GM12892 (cell line): ENCODE results near the gene CA6.

Experiments
- DNase-seq: peaks from one replicate; pipeline ENCODE4 v3.0.0; 2011; ENCODE audit not compliant: insufficient read length
- FAIRE-seq: peaks from 2 replicates; lab custom pipeline; 2011; peaks lifted over from hg19 to GRCh38; lab: Jason Lieb, UNC
- POLR2A ChIP-seq: IDR thresholded peaks from 2 replicates; pipeline ENCODE4 v1.6.1; 2011; ENCODE audit warnings: low read depth, low read length, control low read depth
- POLR2AphosphoS5 ChIP-seq: IDR thresholded peaks from 2 replicates; pipeline ENCODE4 v1.6.1; 2011; ENCODE audit warnings: low read depth, low read length, control low read depth
- TAF1 ChIP-seq: IDR thresholded peaks from 2 replicates; pipeline ENCODE4 v1.6.1; 2011; ENCODE audit warnings: low read depth, mild to moderate bottlenecking, control low read depth, low read length, borderline replicate concordance

The CA6 gene

GRCh38 chr1:9004031-9004699 is 58.5 kb downstream of the CA6 start:
- DNase-seq, result no peak
- FAIRE-seq, result no peak
- TF ChIP-seq POLR2A (no peak), TAF1 (no peak), POLR2AphosphoS5 (no peak)

- DNase-seq (peak; percentile 84), FAIRE-seq (peak; percentile 80)
- TF ChIP-seq TAF1, result no peak
- TF ChIP-seq POLR2A, result no peak
- no peak for TF ChIP-seq POLR2AphosphoS5
Measured at GRCh38 chr1:9004700-9005394, 59.2 kb downstream of the CA6 start.

DNA sequence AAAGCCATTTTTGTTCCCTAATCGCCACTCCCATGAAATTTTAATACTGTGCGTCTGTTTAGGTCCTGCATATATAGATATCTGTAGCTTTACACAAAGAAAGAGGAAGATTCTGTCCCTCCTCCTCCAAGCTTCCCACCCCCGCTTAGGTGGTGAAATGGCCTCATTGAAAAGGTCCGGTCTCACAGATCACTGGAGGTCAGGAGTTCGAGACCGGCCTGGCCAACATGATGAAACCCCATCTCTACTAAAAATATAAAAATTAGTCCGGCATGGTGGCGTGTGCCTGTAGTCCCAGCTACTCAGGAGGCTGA is 59.7 kb downstream of the CA6 start:
- TF ChIP-seq TAF1 (no peak), POLR2AphosphoS5 (no peak), POLR2A (no peak)
- DNase-seq (no peak), FAIRE-seq (no peak)

GRCh38 chr1:9006956-9007615 is 61.4 kb downstream of the CA6 start:
- FAIRE-seq (no peak), DNase-seq (no peak)
- TF ChIP-seq TAF1 (no peak), POLR2A (no peak), POLR2AphosphoS5 (no peak)

DNA sequence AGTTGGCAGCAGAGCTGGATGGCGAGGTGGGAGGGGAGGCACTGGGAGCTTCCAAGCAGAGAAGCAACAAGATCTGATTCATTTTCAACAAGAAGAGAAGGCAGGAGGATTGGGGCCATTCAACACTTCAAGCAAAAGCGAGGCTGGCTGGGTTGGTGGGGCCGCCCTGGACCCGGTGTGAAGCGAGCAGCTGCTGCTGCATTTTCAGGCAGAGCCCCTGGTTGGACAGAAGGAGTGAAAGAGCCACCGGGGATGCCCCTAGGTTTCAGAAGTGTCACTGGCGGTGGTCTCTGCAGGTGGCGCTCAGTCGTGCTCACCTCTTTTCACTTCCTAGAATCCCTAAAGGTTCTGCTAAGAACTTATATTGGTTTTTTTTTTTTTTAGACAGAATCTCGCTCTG is 62.6 kb downstream of the CA6 start:
- TF ChIP-seq POLR2AphosphoS5 (no peak), POLR2A (no peak), TAF1 (no peak)
- FAIRE-seq (peak; percentile 76), DNase-seq (no peak)

GRCh38 chr1:9009438-9010370 is 64.0 kb downstream of the CA6 start:
- peak; percentile 77 for FAIRE-seq
- TF ChIP-seq TAF1 (no peak), POLR2AphosphoS5 (peak; percentile 93), POLR2A (peak; percentile 85)
- peak; percentile 69 for DNase-seq

DNA sequence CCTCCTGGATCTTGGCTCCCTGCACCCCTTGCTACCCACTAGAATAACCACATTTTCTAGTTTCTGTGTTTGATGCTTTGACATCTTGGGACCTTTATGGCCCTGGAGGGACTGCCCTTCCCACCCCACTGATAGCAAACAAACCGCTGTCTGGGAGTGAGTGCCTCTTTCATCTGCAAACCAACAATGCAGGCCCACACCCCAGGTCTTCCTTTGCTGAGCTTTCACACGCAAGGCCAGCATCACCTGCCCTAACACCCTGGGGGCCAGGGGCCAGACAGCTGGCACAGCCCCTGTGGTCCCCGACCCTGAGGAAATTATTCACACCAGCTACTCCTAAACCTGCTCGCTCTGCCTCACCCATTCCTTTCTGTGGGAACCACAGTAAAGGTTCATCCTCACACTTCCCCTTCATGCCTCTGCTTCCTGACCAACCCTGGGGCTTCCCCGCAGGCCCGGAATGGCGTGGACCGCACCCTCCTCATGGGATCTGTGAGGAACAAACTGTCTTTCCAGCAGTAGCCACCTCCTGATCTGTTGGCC is 65.2 kb downstream of the CA6 start:
- FAIRE-seq (no peak), DNase-seq (no peak)
- no peak for TF ChIP-seq TAF1
- TF ChIP-seq POLR2AphosphoS5, result no peak
- no peak for TF ChIP-seq POLR2A

- TF ChIP-seq TAF1 (no peak), POLR2AphosphoS5 (no peak), POLR2A (no peak)
- no peak for FAIRE-seq
Measured at GRCh38 chr1:9013819-9014218, 68.2 kb downstream of the CA6 start.

DNA sequence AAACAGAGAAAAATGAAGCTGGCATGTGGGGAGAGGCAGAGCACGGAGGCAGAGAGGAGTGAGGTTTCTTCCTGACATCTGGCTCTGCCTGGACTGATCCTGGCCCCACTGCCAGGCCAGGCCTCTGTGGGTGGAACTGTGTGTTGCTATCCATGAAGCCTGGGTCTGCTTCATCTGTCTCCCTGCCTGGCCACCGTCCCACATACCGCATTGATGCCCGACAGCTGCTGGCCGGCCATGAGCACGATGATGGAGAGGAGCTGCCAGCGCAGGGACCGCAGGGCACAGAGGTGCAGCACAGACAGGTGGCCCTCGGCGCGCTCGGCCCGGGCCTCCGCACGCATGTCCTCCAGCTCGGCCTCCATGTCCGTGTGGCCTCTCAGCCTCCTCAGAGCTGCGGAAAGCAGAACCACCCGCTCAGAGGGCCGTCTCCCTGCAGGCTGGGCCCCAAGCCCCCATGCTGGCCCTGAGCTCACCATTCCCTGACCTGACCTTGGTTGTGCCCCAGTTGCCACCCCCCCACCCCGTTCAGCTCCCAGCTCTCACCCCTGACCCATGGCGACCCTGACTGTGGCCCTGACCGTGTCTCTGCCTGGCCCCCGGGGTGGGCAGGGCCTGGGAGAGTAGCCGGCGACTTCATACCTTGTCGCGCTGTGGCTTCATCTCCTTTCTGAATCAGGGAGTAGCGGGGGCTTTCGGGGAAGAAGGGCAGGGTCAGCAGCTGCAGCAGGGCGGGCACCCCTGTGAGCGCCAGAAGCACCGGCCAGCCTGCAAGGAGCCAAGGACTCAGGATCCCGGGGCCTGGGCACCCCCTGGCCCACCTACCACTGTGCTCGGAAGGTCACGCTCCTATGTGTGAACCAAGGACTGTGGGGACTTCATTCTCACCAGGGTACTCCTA is 69.1 kb downstream of the CA6 start:
- TF ChIP-seq POLR2AphosphoS5, result no peak
- no peak for TF ChIP-seq TAF1
- no peak for TF ChIP-seq POLR2A
- FAIRE-seq, result no peak

More at GRCh38 chr1:9013819-9014218, 68.2 kb downstream of the CA6 start:
- DNase-seq, result no peak

GRCh38 chr1:9016455-9016854 is 70.8 kb downstream of the CA6 start:
- no peak for DNase-seq
- TF ChIP-seq TAF1 (no peak), POLR2A (no peak), POLR2AphosphoS5 (no peak)
- no peak for FAIRE-seq

More for the DNA sequence above, 69.1 kb downstream of the CA6 start:
- no peak for DNase-seq

GRCh38 chr1:9018333-9018732 is 72.7 kb downstream of the CA6 start:
- no peak for TF ChIP-seq POLR2AphosphoS5
- no peak for TF ChIP-seq POLR2A
- TF ChIP-seq TAF1, result no peak
- no peak for FAIRE-seq
- DNase-seq, result no peak
